OCI-LY3 (cell line): ENCODE data around the gene ROR2.

Experiments
- H2AFZ ChIP-seq: fragments of 200-600, 300-600 bp; shearing (Covaris generic); 2 replicates; pipeline ENCODE4 v1.6.0; 2014; ENCODE audit warnings: antibody characterized with exemption, low read depth, low read length
- H3K27ac ChIP-seq: fragments of 200-600, 300-600 bp; sonication (generic); 2 replicates; pipeline ENCODE4 v1.5.1; 2014; ENCODE audit warnings: mild to moderate bottlenecking, low read length, moderate library complexity, mixed read lengths
- H3K27me3 ChIP-seq: fragments of 200-600, 300-600 bp; sonication (generic); 2 replicates; pipeline ENCODE4 v1.6.1; 2014; ENCODE audit warnings: low read depth, low read length, mixed read lengths
- H3K36me3 ChIP-seq: fragments of 200-600, 300-600 bp; sonication (generic); replicated peaks from 2 replicates; pipeline ENCODE3; 2014; ENCODE audit warnings: low read depth, low read length, mixed read lengths
- H3K4me1 ChIP-seq: fragments of 300-600, 200-600 bp; sonication (generic); 2 replicates; pipeline ENCODE4 v1.6.1; 2014; ENCODE audit warnings: low read length, mixed read lengths
- H3K4me2 ChIP-seq: fragments of 200-600, 300-600 bp; sonication (generic); 2 replicates; pipeline ENCODE4 v1.6.1; 2014; ENCODE audit warnings: low read length, mixed read lengths
- H3K4me3 ChIP-seq: fragments of 300-600, 200-600 bp; sonication (generic); 2 replicates; pipeline ENCODE4 v1.5.1; 2014; ENCODE audit warnings: antibody characterized with exemption, mild to moderate bottlenecking, low read length, moderate library complexity
- H3K79me2 ChIP-seq: fragments of 300-600, 200-600 bp; shearing (Covaris generic); 2 replicates; pipeline ENCODE4 v1.6.1; 2014; ENCODE audit warnings: mild to moderate bottlenecking, low read length, mixed read lengths
- H3K9ac ChIP-seq: fragments of 300-600, 200-600 bp; shearing (Covaris generic); 2 replicates; pipeline ENCODE4 v1.6.0; 2014; ENCODE audit warnings: mild to moderate bottlenecking, low read length, moderate library complexity
- H3K9me3 ChIP-seq: fragments of 200-600, 300-600 bp; shearing (Covaris generic); 2 replicates; pipeline ENCODE4 v1.6.1; 2014; ENCODE audit warnings: low read length, mixed read lengths; ENCODE audit not compliant: insufficient read depth
- H4K20me1 ChIP-seq: fragments of 200-600, 300-600 bp; sonication (generic); 2 replicates; pipeline ENCODE4 v1.6.1; 2016; ENCODE audit warnings: low read length, mixed read lengths; ENCODE audit not compliant: insufficient read depth
- EZH2phosphoT487 ChIP-seq: fragments of 200-600 bp; shearing (Covaris generic); IDR thresholded peaks from 2 replicates; pipeline ENCODE4 v1.6.1; 2018; ENCODE audit warnings: antibody characterized with exemption, mixed run types, low read depth
- TF ChIP-seq, protein P1 (sequence below): fragments of 200-600, 300-600 bp; sonication (generic); IDR thresholded peaks from 2 replicates; pipeline ENCODE4 v1.5.1; 2014; ENCODE audit warnings: antibody characterized with exemption, low read length, low read depth

Gene ROR2

GRCh38 chr9:91790917-91791316 lies 159.1 kb downstream of the ROR2 start:
- Histone ChIP-seq H3K27ac (no peak overlapping the region), H3K4me1 (no peaks in the 10 kb centered on the region), H3K9ac (no peak overlapping the region), H3K36me3 (no peaks in the 10 kb centered on the region), H4K20me1 (no peaks in the 10 kb centered on the region), H3K79me2 (no peaks in the 10 kb centered on the region), H3K27me3 (peaks cover 3% of the 10 kb centered on the region; the same call in 1 of the 2 replicates), H3K9me3 (no peaks in the 10 kb centered on the region), H2AFZ (no peak overlapping the region), H3K4me3 (no peak overlapping the region), H3K4me2 (no peak overlapping the region)
- no peak for TF ChIP-seq EZH2phosphoT487
- TF ChIP-seq, protein P1, sequence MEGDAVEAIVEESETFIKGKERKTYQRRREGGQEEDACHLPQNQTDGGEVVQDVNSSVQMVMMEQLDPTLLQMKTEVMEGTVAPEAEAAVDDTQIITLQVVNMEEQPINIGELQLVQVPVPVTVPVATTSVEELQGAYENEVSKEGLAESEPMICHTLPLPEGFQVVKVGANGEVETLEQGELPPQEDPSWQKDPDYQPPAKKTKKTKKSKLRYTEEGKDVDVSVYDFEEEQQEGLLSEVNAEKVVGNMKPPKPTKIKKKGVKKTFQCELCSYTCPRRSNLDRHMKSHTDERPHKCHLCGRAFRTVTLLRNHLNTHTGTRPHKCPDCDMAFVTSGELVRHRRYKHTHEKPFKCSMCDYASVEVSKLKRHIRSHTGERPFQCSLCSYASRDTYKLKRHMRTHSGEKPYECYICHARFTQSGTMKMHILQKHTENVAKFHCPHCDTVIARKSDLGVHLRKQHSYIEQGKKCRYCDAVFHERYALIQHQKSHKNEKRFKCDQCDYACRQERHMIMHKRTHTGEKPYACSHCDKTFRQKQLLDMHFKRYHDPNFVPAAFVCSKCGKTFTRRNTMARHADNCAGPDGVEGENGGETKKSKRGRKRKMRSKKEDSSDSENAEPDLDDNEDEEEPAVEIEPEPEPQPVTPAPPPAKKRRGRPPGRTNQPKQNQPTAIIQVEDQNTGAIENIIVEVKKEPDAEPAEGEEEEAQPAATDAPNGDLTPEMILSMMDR, result no peak

- no peak overlapping the region for H3K9ac ChIP-seq
- TF ChIP-seq EZH2phosphoT487, result no peak
- TF ChIP-seq, protein P1, result no peak
Measured at GRCh38 chr9:91789941-91790340, 160.1 kb downstream of the ROR2 start.

GRCh38 chr9:91787931-91788330 lies 162.1 kb downstream of the ROR2 start:
- Histone ChIP-seq H2AFZ (no peak overlapping the region), H3K27ac (no peak overlapping the region), H3K4me2 (no peak overlapping the region), H3K36me3 (no peaks in the 10 kb centered on the region), H3K4me3 (no peak overlapping the region), H3K4me1 (no peaks in the 10 kb centered on the region), H3K9ac (no peak overlapping the region), H3K79me2 (no peaks in the 10 kb centered on the region), H3K27me3 (no peaks in the 10 kb centered on the region), H4K20me1 (no peaks in the 10 kb centered on the region), H3K9me3 (no peaks in the 10 kb centered on the region)
- no peak for TF ChIP-seq EZH2phosphoT487
- TF ChIP-seq, protein P1, result no peak

More at GRCh38 chr9:91789941-91790340, 160.1 kb downstream of the ROR2 start:
- Histone ChIP-seq H3K27ac (no peak overlapping the region), H2AFZ (no peak overlapping the region), H3K36me3 (no peaks in the 10 kb centered on the region), H3K4me3 (no peak overlapping the region), H4K20me1 (no peaks in the 10 kb centered on the region), H3K4me2 (no peak overlapping the region), H3K9me3 (no peaks in the 10 kb centered on the region), H3K79me2 (no peaks in the 10 kb centered on the region), H3K27me3 (peaks cover 3% of the 10 kb centered on the region; the same call in 1 of the 2 replicates), H3K4me1 (no peaks in the 10 kb centered on the region)

GRCh38 chr9:91786132-91786896 lies 163.7 kb downstream of the ROR2 start:
- Histone ChIP-seq H3K79me2 (no peaks in the 10 kb centered on the region), H3K4me2 (no peak overlapping the region), H3K27me3 (no peaks in the 10 kb centered on the region), H3K27ac (no peak overlapping the region), H4K20me1 (no peaks in the 10 kb centered on the region), H3K36me3 (no peaks in the 10 kb centered on the region), H3K4me3 (no peak overlapping the region), H3K9me3 (no peaks in the 10 kb centered on the region), H2AFZ (no peak overlapping the region), H3K4me1 (no peaks in the 10 kb centered on the region), H3K9ac (no peak overlapping the region)
- TF ChIP-seq, protein P1, result no peak
- no peak for TF ChIP-seq EZH2phosphoT487
